ENCODE results near the gene PPP6R1.

- no peak for TF ChIP-seq CTCF (conservative IDR thresholded peaks at IDR 0.05)
- TF ChIP-seq ZFX (IDR thresholded peaks at IDR 0.05), result no peak
Measured at GRCh38 chr19:55277494-55277893, 18.7 kb upstream of the PPP6R1 start.
